ENCODE measurements around the gene FBXO46.

DNA sequence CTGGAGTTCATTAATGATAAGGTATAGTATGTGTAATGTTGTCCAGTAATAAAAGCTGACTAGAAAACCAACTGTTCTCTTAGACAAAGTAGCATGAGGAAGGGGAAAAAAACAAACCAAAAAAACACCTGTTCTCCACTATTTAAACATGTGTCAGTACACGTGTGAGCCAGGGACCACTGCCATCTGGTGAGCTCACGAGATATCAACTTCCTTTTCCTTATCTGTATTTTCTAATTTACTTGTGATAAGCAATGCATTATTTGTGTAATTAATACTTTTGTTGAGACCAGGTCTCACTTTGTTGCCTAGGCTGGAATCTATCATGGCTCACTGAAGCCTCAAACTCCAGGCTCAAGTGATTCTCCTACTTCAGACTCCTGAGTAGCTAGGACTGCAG lies 42.7 kb upstream of the FBXO46 start:
- TF ChIP-seq, protein P1, sequence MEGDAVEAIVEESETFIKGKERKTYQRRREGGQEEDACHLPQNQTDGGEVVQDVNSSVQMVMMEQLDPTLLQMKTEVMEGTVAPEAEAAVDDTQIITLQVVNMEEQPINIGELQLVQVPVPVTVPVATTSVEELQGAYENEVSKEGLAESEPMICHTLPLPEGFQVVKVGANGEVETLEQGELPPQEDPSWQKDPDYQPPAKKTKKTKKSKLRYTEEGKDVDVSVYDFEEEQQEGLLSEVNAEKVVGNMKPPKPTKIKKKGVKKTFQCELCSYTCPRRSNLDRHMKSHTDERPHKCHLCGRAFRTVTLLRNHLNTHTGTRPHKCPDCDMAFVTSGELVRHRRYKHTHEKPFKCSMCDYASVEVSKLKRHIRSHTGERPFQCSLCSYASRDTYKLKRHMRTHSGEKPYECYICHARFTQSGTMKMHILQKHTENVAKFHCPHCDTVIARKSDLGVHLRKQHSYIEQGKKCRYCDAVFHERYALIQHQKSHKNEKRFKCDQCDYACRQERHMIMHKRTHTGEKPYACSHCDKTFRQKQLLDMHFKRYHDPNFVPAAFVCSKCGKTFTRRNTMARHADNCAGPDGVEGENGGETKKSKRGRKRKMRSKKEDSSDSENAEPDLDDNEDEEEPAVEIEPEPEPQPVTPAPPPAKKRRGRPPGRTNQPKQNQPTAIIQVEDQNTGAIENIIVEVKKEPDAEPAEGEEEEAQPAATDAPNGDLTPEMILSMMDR (conservative IDR thresholded peaks at IDR 0.05), result no peak
- TF ChIP-seq EZH2 (IDR thresholded peaks at IDR 0.05; ENCODE audit: low read depth), result no peak

Data from PC-9 (cell line).